Activated CD4-positive, alpha-beta T cell treated with anti-CD3 and anti-CD28 coated beads for 36 hours (primary cell): Measurements from ENCODE around the gene ZDHHC3. TPM values are rescaled to one million over a fixed set of nuclear protein-coding genes. Genes with fewer than 3 reads are reported as not detected.
A peak's percentile ranks its signal among the peaks of the same experiment; 100 is the strongest.

Experiments used
- ATAC-seq: fragments of 200-7000 bp; cut with Tn5 transposase; one replicate; pipeline ENCODE4 v1.10.0; 2021; ENCODE audit warnings: mild to moderate bottlenecking, moderate library complexity
- CTCF ChIA-PET: fragments of 350-600 bp; sonication (Branson Sonifier 250); formaldehyde crosslinking; loops from one replicate; lab custom pipeline; 2021; ENCODE audit warnings: antibody characterized with exemption; lab: Charles Lee
- POLR2A ChIA-PET: fragments of 350-600 bp; sonication (Branson Sonifier 250); formaldehyde crosslinking; loops from one replicate; lab custom pipeline; 2021; ENCODE audit warnings: antibody characterized with exemption, inconsistent platforms; lab: Charles Lee
- DNase-seq: peaks from one replicate; pipeline ENCODE4 v3.0.0-alpha.2; 2020
- H3K27ac Mint-ChIP-seq: one replicate; pipeline ENCODE4 v1.8.0; 2021; ENCODE audit warnings: mixed read lengths
- H3K27me3 Mint-ChIP-seq: one replicate; pipeline ENCODE4 v1.8.0; 2021; ENCODE audit warnings: mixed read lengths
- H3K36me3 Mint-ChIP-seq: one replicate; pipeline ENCODE4 v1.8.0; 2021; ENCODE audit warnings: low read depth, mixed read lengths
- H3K4me1 Mint-ChIP-seq: one replicate; pipeline ENCODE4 v1.8.0; 2021; ENCODE audit warnings: mixed read lengths
- H3K4me3 Mint-ChIP-seq: one replicate; pipeline ENCODE4 v1.8.0; 2021; ENCODE audit warnings: mild to moderate bottlenecking, moderate library complexity, mixed read lengths
- H3K9me3 Mint-ChIP-seq: one replicate; pipeline ENCODE4 v1.8.0; 2021; ENCODE audit warnings: low read depth, mixed read lengths
- intact Hi-C, 2 experiments: fragments of 100-400 bp; cut with DNase I in 1 of 2; cut with micrococcal nuclease in 1 of 2; formaldehyde crosslinking; loops; one replicate each; pipeline versions ENCODE4 v1.14.2 to v1.15.1; 2022 to 2024; cut with DNase I, micrococcal nuclease
- total RNA-seq, 2 experiments: library from RNA; stranded (reverse); gene quantifications; one replicate each; pipeline ENCODE4 v1.2.3, GENCODE V29; 2021

Gene ZDHHC3
- total RNA-seq, 2 experiments from 2014 or later: 31.9 to 32.9 TPM

DNA sequence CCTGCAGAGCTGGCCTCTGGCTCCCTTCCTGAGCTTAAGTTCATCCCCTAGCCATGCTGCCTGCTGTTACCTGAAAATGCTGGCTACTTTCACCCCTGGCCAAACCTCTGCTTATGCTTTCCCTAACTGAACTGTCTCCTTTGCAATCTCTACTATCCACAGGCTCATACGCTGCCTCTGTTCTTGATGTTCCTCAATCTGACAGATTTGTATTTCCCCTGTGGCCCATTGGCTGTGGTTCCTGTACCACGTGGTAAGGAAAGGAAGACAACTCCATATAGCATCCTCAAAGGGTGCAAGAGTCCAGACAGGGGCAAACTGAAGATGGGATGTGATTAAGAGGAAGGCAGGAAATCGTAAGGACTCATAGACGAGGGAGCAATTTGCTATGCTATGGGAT lies 68.4 kb downstream of the ZDHHC3 start:
- intact Hi-C loops: no loop called here
- POLR2A ChIA-PET: no interaction called here
- peaks cover 19% of the 10 kb centered on the region for H3K27me3 Mint-ChIP-seq
- no peak overlapping the region for H3K27ac Mint-ChIP-seq
- no peaks in the 10 kb centered on the region for H3K9me3 Mint-ChIP-seq
- no peak overlapping the region for H3K4me3 Mint-ChIP-seq
- CTCF ChIA-PET: interaction anchor here (0.7 to 1.0 kb wide), 3 partner anchors 13 to 31 kb away, joined by 3 to 6 read pairs (median 3); no protein-coding TSS in a partner anchor
- H3K36me3 Mint-ChIP-seq: no peaks in the 10 kb centered on the region
- no peak for DNase-seq
- no peak for ATAC-seq
- peaks cover 3% of the 10 kb centered on the region for H3K4me1 Mint-ChIP-seq

DNA sequence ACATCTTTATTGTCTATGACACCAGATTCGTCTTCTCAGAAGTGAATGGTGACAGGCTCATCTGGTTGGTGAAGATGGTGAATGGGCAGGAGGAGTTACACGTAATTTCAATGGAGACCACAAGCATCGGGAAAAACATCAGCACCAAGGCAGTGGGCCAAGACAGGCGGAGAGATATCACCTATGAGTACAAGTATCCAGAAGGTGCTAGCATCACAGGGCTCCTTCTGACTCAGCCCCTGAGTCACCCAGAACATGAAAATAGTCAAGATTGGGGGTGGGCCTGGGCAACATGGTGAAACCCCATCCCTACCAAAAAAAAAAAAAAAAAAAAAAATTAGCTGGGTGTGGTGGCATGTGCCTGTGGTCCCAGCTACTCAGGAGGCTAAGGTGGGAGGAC lies 69.0 kb downstream of the ZDHHC3 start:
- POLR2A ChIA-PET: no interaction called here
- DNase-seq (peak; percentile 61), ATAC-seq (peak; percentile 93)
- Mint-ChIP-seq H3K4me3 (no peak overlapping the region), H3K27ac (no peak overlapping the region), H3K9me3 (no peaks in the 10 kb centered on the region), H3K4me1 (peaks cover 3% of the 10 kb centered on the region), H3K36me3 (no peaks in the 10 kb centered on the region), H3K27me3 (peaks cover 19% of the 10 kb centered on the region)
- intact Hi-C loops: no loop called here
- CTCF ChIA-PET: interaction anchor here (1.3 kb wide), 1 partner anchor 374 kb away, joined by 6 read pairs; no protein-coding TSS in a partner anchor

DNA sequence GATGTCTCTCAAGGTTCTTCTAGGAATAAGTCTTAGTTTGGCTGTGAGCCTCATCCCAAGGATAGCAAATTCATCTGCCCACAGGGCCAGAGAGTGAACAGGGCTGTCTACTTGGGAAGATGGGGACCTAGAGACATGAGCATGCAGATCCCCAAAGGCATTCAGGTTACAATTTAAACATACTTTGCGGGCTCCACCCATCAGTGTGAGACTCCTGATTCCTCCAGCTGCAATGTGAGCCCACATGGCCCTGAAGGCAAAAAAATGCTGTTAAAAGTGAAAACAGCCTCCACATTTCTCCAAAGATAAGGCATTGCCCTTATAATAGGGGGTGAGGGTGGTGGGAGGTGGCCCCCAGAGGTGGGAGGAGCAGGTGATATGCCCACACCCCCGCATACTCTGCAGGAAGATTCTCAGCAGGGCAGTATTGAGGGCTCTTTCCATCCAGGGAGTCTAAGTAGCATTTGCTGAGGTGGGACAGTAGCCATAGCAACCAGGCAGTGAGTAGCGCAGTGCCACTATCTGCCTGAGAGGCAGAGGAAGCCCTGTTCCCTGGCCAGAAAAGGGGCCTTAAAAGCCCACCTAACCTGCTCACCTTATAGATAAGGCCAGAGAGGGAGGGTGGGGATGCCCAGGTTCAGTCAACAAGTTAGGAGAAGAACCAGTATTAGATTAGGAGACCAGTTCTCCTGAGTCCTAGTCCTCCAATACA lies 70.4 kb downstream of the ZDHHC3 start:
- Mint-ChIP-seq H3K27me3 (peaks cover 15% of the 10 kb centered on the region), H3K4me1 (peaks cover 3% of the 10 kb centered on the region), H3K27ac (no peak overlapping the region), H3K36me3 (no peaks in the 10 kb centered on the region), H3K4me3 (no peak overlapping the region), H3K9me3 (no peaks in the 10 kb centered on the region)
- intact Hi-C loops: no loop called here
- DNase-seq (no peak), ATAC-seq (no peak)
- POLR2A ChIA-PET: no interaction called here
- CTCF ChIA-PET: interaction anchor here (0.8 to 1.3 kb wide), 3 partner anchors 12 to 373 kb away, joined by 3 to 6 read pairs (median 5); no protein-coding TSS in a partner anchor

DNA sequence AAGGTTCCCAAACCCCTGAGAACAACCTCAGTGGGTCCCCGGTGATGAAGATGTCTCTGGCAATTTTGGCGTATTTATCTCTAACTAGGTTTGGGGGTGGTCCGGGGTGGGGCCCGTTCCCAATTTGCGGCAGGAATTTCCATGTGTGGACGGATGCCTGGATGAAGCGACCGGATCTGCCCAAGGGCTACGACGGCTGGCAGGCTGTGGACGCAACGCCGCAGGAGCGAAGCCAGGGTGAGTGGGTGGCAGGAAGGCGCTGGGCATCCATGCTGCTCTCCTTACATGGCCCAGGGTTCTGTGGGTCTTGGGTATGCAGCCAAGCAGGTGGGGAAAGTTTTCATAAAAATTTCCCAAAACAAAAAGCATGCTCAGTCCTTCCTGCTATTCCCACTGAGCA lies 72.2 kb downstream of the ZDHHC3 start:
- no peak overlapping the region for H3K27ac Mint-ChIP-seq
- H3K9me3 Mint-ChIP-seq: no peaks in the 10 kb centered on the region
- no peak for ATAC-seq
- ChIA-PET CTCF (interaction anchor here (0.8 kb wide), 1 partner anchor 11 kb away, joined by 3 read pairs; no protein-coding TSS in a partner anchor), POLR2A (no interaction called here)
- no peak overlapping the region for H3K4me3 Mint-ChIP-seq
- DNase-seq: no peak
- intact Hi-C loops: no loop called here
- peaks cover 14% of the 10 kb centered on the region for H3K27me3 Mint-ChIP-seq
- no peaks in the 10 kb centered on the region for H3K36me3 Mint-ChIP-seq
- H3K4me1 Mint-ChIP-seq: peaks cover 3% of the 10 kb centered on the region

DNA sequence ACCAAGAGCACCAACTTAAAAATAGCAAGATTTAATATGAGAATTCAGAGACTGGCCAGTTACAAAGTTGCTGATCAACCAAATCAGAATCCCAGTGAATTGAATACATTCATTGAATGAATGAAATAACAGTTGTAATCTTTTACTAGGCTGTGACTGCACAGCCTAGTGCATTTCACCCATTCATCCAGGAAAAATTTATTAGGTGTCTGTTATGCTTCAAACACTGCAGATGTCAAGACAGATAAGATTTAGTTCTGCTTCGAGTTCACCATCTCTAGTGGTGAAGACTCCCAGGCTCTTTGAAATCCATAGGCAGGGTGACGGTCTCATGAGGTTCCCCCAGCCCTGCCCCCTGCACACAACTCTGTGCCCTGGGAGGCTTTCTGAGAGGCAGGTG lies 72.7 kb downstream of the ZDHHC3 start:
- intact Hi-C loops: no loop called here
- H3K9me3 Mint-ChIP-seq: no peaks in the 10 kb centered on the region
- DNase-seq (no peak), ATAC-seq (no peak)
- ChIA-PET CTCF (interaction anchor here (1.0 kb wide), 1 partner anchor 10 kb away, joined by 3 read pairs; no protein-coding TSS in a partner anchor), POLR2A (no interaction called here)
- no peaks in the 10 kb centered on the region for H3K36me3 Mint-ChIP-seq
- peaks cover 14% of the 10 kb centered on the region for H3K27me3 Mint-ChIP-seq
- H3K4me3 Mint-ChIP-seq: no peak overlapping the region
- no peak overlapping the region for H3K27ac Mint-ChIP-seq
- peaks cover 3% of the 10 kb centered on the region for H3K4me1 Mint-ChIP-seq

DNA sequence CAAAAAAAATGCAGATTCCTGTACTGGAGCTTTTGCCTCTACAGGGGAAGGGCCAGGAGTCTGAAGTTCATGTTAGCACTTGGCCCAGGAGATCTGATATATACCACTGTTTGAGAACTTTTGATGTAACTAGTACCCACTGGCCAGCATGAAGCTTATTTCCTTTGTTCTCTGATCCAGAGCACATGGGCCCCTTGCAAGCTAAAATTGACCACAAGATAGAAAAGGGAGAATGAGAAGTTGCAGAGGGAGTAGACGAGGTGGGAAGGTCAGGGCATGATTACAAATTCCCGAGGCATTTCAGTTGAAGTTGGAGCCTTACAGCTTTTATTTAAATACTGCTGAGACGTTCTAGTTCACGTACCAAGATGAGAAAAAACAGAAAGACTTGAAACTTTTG lies 73.3 kb downstream of the ZDHHC3 start:
- Mint-ChIP-seq H3K36me3 (no peaks in the 10 kb centered on the region), H3K4me3 (no peak overlapping the region), H3K27me3 (peaks cover 7% of the 10 kb centered on the region), H3K27ac (no peak overlapping the region), H3K4me1 (peaks cover 3% of the 10 kb centered on the region), H3K9me3 (no peaks in the 10 kb centered on the region)
- DNase-seq (no peak), ATAC-seq (no peak)
- intact Hi-C loops: no loop called here
- CTCF ChIA-PET: interaction anchor here (0.6 to 1.0 kb wide), 3 partner anchors 10 to 719 kb away, joined by 3 read pairs; no protein-coding TSS in a partner anchor
- POLR2A ChIA-PET: no interaction called here

DNA sequence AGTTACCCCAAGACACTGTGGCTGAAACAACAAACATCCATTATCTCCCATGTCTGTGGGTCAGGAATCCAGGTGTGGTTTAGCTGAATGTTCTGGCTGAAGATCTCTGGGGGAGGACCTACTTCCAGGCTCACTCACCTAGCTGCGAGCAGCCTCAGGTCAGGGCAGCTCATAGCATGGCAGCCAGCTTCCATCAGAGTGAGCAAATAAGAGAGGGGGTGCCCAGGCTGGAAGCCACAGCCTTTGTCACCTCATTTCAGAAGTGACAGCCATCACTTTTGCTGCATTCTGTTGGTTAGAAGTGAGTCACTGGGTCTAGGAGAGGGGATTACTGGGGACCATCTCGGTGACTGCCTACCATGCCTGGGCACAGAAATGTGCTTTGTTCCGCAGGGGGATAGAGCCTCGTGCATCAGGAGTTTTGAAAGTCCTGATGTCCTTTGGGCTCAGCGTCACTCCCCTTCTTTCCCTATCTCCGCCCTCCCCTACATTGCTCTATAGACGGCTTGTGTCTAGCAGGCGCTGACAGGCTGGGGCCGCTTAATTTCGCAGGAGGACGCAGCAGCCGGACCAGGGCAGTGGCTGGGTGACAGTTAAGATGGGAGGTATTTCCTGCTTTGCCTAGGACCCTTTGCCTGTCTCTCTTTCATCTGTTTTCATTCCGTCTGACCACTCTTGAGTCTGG lies 76.1 kb downstream of the ZDHHC3 start:
- Mint-ChIP-seq H3K9me3 (no peaks in the 10 kb centered on the region), H3K36me3 (no peaks in the 10 kb centered on the region), H3K27ac (no peak overlapping the region), H3K4me1 (no peaks in the 10 kb centered on the region), H3K4me3 (no peak overlapping the region), H3K27me3 (peaks cover 2% of the 10 kb centered on the region)
- ATAC-seq: peak; percentile 57
- ChIA-PET POLR2A (no interaction called here), CTCF (no interaction called here)
- DNase-seq: no peak
- intact Hi-C loops: no loop called here

DNA sequence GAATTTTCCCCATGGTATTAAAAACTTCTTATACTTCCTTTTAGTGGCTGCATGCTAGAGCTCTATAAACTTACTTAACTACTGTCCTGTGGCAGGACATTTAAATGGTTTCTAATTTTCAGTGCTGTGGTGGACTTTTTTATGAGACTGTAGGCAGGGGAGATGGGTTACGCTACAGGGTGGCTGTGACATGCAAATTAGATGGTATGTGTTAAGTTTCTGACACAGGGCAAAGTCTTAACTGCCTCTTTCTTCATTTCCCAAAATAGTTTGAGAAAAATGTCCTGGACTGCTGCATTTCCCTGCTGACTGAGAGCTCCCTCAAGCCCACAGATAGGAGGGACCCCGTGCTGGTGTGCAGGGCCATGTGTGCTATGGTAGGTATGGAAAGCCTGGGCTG lies 79.5 kb downstream of the ZDHHC3 start:
- Mint-ChIP-seq H3K36me3 (no peaks in the 10 kb centered on the region), H3K27ac (no peak overlapping the region), H3K27me3 (peaks cover 2% of the 10 kb centered on the region), H3K9me3 (no peaks in the 10 kb centered on the region), H3K4me3 (no peak overlapping the region), H3K4me1 (no peaks in the 10 kb centered on the region)
- DNase-seq (no peak), ATAC-seq (no peak)
- ChIA-PET POLR2A (no interaction called here), CTCF (no interaction called here)
- intact Hi-C loops: no loop called here

DNA sequence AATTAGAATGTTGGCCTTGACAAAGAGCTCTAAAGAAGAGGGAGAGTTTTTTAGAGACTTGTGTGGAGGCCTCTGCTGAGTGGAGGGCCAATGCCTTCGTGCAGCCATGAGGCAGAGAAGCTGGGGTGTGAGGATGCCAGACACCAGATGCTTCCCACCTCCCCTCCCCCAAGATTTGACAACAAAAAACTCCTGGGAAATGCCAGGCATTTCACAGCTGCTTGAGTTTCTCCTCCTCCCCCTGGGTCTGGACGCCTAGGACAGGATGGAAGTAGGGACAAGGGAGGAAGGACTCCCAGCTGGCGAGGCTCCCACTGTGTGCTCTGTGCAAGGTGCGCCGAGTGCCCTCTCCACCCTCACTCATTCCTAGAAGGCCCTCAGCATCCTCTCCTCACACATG lies 81.5 kb downstream of the ZDHHC3 start:
- H3K4me1 Mint-ChIP-seq: no peaks in the 10 kb centered on the region
- no peak overlapping the region for H3K27ac Mint-ChIP-seq
- DNase-seq: no peak
- ChIA-PET CTCF (interaction anchor here (0.9 kb wide), 1 partner anchor 13 kb away, joined by 6 read pairs; no protein-coding TSS in a partner anchor), POLR2A (no interaction called here)
- intact Hi-C loops: no loop called here
- H3K4me3 Mint-ChIP-seq: no peak overlapping the region
- no peak for ATAC-seq
- no peaks in the 10 kb centered on the region for H3K36me3 Mint-ChIP-seq
- H3K9me3 Mint-ChIP-seq: no peaks in the 10 kb centered on the region
- H3K27me3 Mint-ChIP-seq: peaks cover under 1% of the 10 kb centered on the region

DNA sequence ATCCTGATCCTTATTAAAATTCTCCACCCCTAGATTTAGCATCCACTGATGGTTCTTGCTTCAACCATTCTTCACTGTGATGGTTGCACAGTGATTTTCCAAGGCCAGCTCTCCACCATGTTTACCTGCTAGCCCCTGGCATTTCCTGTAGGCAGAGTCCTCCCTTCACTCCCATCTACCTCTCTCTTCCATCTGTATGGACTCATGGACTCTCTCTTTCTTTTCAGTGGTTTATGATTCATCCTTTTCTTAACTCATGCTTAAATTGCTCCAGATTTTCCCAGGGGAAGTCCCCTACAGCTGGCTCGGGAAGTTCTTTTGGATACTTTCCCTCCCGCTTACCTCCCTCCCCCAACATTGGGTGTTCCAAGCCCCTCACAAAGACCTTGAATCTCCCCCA lies 82.9 kb downstream of the ZDHHC3 start:
- H3K27ac Mint-ChIP-seq: no peak overlapping the region
- DNase-seq (no peak), ATAC-seq (no peak)
- no peaks in the 10 kb centered on the region for H3K4me1 Mint-ChIP-seq
- intact Hi-C loops: no loop called here
- H3K9me3 Mint-ChIP-seq: no peaks in the 10 kb centered on the region
- CTCF ChIA-PET: no interaction called here
- POLR2A ChIA-PET: no interaction called here
- H3K4me3 Mint-ChIP-seq: no peak overlapping the region
- H3K27me3 Mint-ChIP-seq: no peaks in the 10 kb centered on the region
- H3K36me3 Mint-ChIP-seq: no peaks in the 10 kb centered on the region

DNA sequence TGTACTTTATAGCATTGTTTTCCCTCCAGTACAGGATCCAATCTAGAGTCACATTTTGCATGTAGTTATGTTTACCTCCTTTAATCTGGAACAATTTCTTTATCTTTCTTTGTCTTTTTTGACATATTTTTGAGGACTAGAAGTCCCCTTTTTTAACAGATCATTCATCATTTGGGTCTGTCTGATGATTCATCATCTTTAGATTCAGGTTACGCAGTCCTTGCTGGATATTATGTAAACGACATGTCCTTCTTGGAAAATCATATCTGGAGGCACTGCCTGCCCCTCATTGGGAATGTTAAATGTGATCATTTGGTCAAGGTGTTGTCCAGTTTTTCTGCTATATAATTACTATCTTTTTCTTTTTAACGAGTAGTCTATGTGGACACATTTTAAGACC lies 83.3 kb downstream of the ZDHHC3 start:
- Mint-ChIP-seq H3K4me3 (no peak overlapping the region), H3K27ac (no peak overlapping the region), H3K9me3 (no peaks in the 10 kb centered on the region), H3K27me3 (no peaks in the 10 kb centered on the region), H3K4me1 (no peaks in the 10 kb centered on the region), H3K36me3 (no peaks in the 10 kb centered on the region)
- DNase-seq: no peak
- ChIA-PET POLR2A (no interaction called here), CTCF (no interaction called here)
- no peak for ATAC-seq
- intact Hi-C loops: no loop called here

DNA sequence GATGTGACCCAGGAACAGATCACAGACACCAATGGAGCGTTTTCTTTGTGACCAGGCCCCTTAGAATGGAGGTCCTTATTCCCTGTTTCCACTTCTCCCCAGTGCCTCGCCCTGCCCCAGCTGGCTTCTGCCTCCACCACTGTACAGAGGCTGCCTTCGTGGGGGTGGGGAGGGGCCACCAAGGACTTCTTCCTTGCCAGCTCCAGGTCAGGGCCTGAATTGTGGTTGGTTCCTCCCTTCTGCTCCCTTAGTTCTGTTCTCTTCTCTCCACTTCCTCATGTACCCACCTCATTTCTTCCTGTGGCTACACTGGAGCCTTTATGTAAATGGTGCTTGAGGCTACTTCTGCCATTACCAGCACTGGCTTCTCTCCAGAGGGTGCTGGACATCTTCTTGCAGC lies 85.1 kb downstream of the ZDHHC3 start:
- Mint-ChIP-seq H3K4me1 (no peaks in the 10 kb centered on the region), H3K4me3 (no peak overlapping the region), H3K9me3 (no peaks in the 10 kb centered on the region), H3K27me3 (peaks cover 7% of the 10 kb centered on the region), H3K36me3 (no peaks in the 10 kb centered on the region), H3K27ac (no peak overlapping the region)
- no peak for ATAC-seq
- intact Hi-C loops: no loop called here
- no peak for DNase-seq
- ChIA-PET CTCF (no interaction called here), POLR2A (no interaction called here)
